ENCODE measurements around the gene PLBD2.
A peak's percentile ranks its signal among the peaks of the same experiment; 100 is the strongest.

Gene PLBD2

DNA sequence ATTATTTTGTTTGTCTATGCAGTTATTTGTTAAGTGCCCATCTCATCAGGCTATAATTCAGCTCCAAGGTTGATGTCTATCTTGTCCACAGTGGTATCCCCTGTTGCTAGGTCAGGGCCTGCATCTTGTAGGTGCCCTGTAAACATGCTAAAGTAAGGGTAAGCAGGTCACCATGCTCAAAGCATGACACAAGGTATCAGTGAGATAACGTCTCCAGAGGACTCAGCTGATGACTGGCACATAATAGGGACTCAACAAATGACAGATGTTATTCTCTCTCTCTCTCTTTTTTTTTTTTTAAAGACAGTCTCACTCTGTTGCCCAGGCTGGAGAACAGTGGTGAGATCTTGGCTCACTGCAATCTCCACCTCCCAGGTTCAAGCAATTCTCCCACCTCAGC, 66.1 kb downstream of the PLBD2 start:
- TF ChIP-seq CTCF (IDR thresholded peaks at IDR 0.05; ENCODE audit: control insufficient read depth, extremely low read depth, insufficient read depth) = no peak
- H3K4me3 ChIP-seq (ENCODE audit: low read depth, low read length) = no peak overlapping the region
- DNase-seq (ENCODE audit: low read depth) = no peak

DNA sequence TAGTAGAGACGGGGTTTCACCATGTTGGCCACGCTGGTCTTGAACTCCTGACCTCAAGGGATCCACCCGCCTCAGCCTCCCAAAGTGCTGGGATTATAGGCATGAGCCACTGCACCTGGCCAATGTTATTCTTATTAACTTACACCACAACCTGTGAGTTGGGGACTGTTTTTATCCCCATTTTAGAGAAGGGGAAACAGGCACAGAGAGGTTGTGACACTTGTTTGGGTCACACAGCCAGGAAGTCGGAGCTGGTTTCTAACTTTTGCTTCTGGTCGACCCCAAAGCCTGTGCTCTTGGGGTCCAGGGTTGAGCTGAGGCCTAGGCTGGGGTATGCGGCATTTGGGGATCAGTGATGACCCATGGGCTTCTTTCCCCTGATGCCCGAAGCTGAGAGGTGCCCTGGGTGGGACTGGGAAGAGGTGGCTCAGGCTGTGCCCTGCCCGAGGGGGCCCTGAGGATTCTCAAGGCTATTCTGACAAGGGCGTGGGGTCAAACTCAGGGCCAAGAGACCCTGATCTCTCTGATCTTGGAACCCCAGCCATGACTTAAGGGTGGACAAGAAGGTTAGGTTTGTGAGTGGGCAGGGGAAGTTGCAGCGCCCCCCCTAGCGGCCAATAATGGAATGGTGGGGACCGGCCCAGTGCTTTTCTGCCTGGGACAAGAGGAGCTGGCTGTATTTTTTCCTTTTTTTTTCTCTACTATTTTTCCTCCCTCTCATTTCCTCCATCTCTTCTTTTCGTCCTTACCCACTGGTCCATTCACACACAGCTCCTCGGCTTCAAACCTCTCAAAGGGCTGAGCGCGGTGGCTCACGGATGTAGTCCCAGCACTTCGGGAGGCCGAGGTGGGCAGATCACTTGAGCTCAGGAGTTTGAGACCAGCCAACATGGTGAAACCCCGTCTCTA, 66.8 kb downstream of the PLBD2 start:
- DNase-seq (ENCODE audit: low read depth) = no peak
- TF ChIP-seq CTCF (IDR thresholded peaks at IDR 0.05; ENCODE audit: control insufficient read depth, extremely low read depth, insufficient read depth) = peak; percentile 69
- H3K4me3 ChIP-seq (ENCODE audit: low read depth, low read length) = no peak overlapping the region

DNA sequence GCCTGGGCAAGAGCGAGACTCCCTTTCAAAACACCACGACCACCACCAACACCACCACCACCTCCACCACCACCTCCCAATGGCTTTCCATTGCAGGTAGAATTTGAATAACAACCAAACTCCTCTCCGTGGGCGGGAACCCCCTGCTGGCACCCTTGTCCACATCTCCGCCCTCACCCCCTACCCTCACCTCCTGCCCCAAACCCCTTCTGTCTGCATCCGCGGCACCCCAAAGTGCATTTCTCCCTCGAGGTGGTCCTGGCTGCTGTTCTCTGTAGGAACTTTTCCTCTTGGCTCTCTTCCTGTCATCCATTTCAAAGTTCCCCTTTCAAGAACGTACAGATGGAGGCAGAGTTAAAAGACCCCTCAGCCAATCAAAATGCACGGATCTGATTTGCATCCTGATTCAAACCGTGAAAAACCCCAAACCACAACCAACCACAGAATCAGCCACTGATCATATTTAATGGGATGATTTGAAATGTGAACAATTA, 67.6 kb downstream of the PLBD2 start:
- no peak overlapping the region for H3K4me3 ChIP-seq (ENCODE audit: low read depth, low read length)

DNA sequence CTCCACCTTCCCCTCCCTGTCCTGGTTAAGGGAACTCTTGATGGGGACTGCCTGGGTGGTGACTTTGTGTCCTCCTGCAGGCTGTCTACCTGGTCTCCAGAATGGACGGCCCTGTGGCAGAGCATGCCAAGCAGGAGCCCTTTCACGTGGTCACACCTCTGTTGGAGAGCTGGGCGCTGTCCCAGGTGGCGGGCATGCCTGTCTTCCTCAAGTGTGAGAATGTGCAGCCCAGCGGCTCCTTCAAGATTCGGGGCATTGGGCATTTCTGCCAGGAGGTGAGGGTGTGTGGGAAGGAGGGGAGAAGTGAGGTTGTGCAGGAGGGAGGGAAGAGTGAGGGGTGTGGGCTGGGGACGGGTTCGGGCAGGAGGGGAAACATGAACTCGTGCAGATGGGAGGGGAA, 69.5 kb downstream of the PLBD2 start:
- no peak for TF ChIP-seq CTCF (IDR thresholded peaks at IDR 0.05; ENCODE audit: control insufficient read depth, extremely low read depth, insufficient read depth)
- no peak for DNase-seq (ENCODE audit: low read depth)
- H3K4me3 ChIP-seq (ENCODE audit: low read depth, low read length) = no peak overlapping the region

More for the DNA sequence above, 67.6 kb downstream of the PLBD2 start:
- TF ChIP-seq CTCF (IDR thresholded peaks at IDR 0.05; ENCODE audit: control insufficient read depth, extremely low read depth, insufficient read depth) = no peak
- DNase-seq (ENCODE audit: low read depth) = no peak

- no peak overlapping the region for H3K4me3 ChIP-seq (ENCODE audit: low read depth, low read length)
- TF ChIP-seq CTCF (IDR thresholded peaks at IDR 0.05; ENCODE audit: control insufficient read depth, extremely low read depth, insufficient read depth) = no peak
- DNase-seq (ENCODE audit: low read depth) = no peak
These were observed 70.1 kb downstream of the PLBD2 start for GRCh38 chr12:113428482-113428881.

DNA sequence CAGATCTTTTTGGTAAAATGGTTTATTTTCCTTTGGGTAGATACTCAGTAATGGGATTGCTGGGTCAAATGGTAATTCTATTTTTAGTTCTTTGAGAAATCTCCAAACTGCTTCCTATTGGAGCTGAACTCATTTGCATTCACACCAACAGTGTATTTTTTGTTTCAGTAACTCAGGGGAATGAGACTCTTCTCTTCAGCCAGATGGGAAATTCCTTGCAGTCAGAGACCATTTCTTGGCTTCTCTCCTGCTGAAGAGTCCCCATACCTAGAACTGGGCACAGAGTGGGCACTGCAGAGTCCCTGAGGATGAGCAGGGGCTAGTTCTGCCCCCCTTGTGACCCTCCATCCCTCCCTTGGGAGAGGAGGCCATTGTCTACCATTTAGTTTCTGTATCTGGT, 74.6 kb downstream of the PLBD2 start:
- DNase-seq (ENCODE audit: low read depth) = no peak
- no peak for TF ChIP-seq CTCF (IDR thresholded peaks at IDR 0.05; ENCODE audit: control insufficient read depth, extremely low read depth, insufficient read depth)
- H3K4me3 ChIP-seq (ENCODE audit: low read depth, low read length) = no peak overlapping the region
